ENCODE data around the gene CRHR1. TPM values are rescaled to one million over a fixed set of nuclear protein-coding genes. Genes with fewer than 3 reads are reported as not detected.
A peak's percentile ranks its signal among the peaks of the same experiment; 100 is the strongest.

The CRHR1 gene
- total and polyA plus RNA-seq, 4 donors: not detected

- Histone ChIP-seq H3K4me3 (ENCODE audit: low read length in 2 of 2) (no peak overlapping the region), H3K4me1 (ENCODE audit: control insufficient read depth in 1 of 2, insufficient read depth in 2 of 2, low read length in 2 of 2) (no peaks in the 10 kb centered on the region), H3K36me3 (ENCODE audit: control insufficient read depth in 1 of 2, insufficient read depth in 2 of 2, low read length in 1 of 2) (no peaks in the 10 kb centered on the region), H3K27me3 (ENCODE audit: control insufficient read depth in 1 of 2, insufficient read depth in 2 of 2, low read length in 1 of 2) (no peaks in the 10 kb centered on the region), H3K27ac (ENCODE audit: low read depth in 1 of 2, low read length in 2 of 2) (no peak overlapping the region), H3K9me3 (ENCODE audit: control insufficient read depth, low read length) (no peaks in the 10 kb centered on the region)
- ATAC-seq (ENCODE audit: low FRiP score) (no peak), DNase-seq (peak in 1 of 2 donors; percentile 16)
- WGBS, 2 donors: 80 to 82% methylated on average over 9 of the region's 9 CpGs
- intact Hi-C loops (cut with DNase I): no loop called here
Measured at GRCh38 chr17:45846646-45847045, 62.5 kb downstream of the CRHR1 start.

- no peaks in the 10 kb centered on the region for H3K9me3 ChIP-seq (ENCODE audit: control insufficient read depth, low read length)
- ATAC-seq (ENCODE audit: low FRiP score) (no peak), DNase-seq (peak in 1 of 2 donors; percentile 25)
- H3K36me3 ChIP-seq (ENCODE audit: control insufficient read depth in 1 of 2, insufficient read depth in 2 of 2, low read length in 1 of 2): no peaks in the 10 kb centered on the region
- intact Hi-C loops (cut with DNase I): no loop called here
- no peak overlapping the region for H3K4me3 ChIP-seq (ENCODE audit: low read length in 2 of 2)
- WGBS, 2 donors: 89 to 91% methylated on average over 4 of the region's 4 CpGs
- H3K27ac ChIP-seq (ENCODE audit: low read depth in 1 of 2, low read length in 2 of 2): no peak overlapping the region
- no peaks in the 10 kb centered on the region for H3K27me3 ChIP-seq (ENCODE audit: control insufficient read depth in 1 of 2, insufficient read depth in 2 of 2, low read length in 1 of 2)
- H3K4me1 ChIP-seq (ENCODE audit: control insufficient read depth in 1 of 2, insufficient read depth in 2 of 2, low read length in 2 of 2): no peaks in the 10 kb centered on the region
Measured at GRCh38 chr17:45847101-45847500, 63.0 kb downstream of the CRHR1 start.

- Histone ChIP-seq H3K27me3 (ENCODE audit: control insufficient read depth in 1 of 2, insufficient read depth in 2 of 2, low read length in 1 of 2) (no peaks in the 10 kb centered on the region), H3K9me3 (ENCODE audit: control insufficient read depth, low read length) (no peaks in the 10 kb centered on the region), H3K4me3 (ENCODE audit: low read length in 2 of 2) (no peak overlapping the region), H3K4me1 (ENCODE audit: control insufficient read depth in 1 of 2, insufficient read depth in 2 of 2, low read length in 2 of 2) (no peaks in the 10 kb centered on the region), H3K36me3 (ENCODE audit: control insufficient read depth in 1 of 2, insufficient read depth in 2 of 2, low read length in 1 of 2) (no peaks in the 10 kb centered on the region), H3K27ac (ENCODE audit: low read depth in 1 of 2, low read length in 2 of 2) (no peak overlapping the region)
- intact Hi-C loops (cut with DNase I): no loop called here
- ATAC-seq (ENCODE audit: low FRiP score) (no peak), DNase-seq (peak in 1 of 2 donors; percentile 4)
- WGBS, 2 donors: 83 to 86% methylated on average over 5 of the region's 5 CpGs
Measured at GRCh38 chr17:45847747-45848146, 63.6 kb downstream of the CRHR1 start.

- Histone ChIP-seq H3K27ac (ENCODE audit: low read depth in 1 of 2, low read length in 2 of 2) (no peak overlapping the region), H3K27me3 (ENCODE audit: control insufficient read depth in 1 of 2, insufficient read depth in 2 of 2, low read length in 1 of 2) (no peaks in the 10 kb centered on the region), H3K4me1 (ENCODE audit: control insufficient read depth in 1 of 2, insufficient read depth in 2 of 2, low read length in 2 of 2) (no peaks in the 10 kb centered on the region), H3K9me3 (ENCODE audit: control insufficient read depth, low read length) (no peaks in the 10 kb centered on the region), H3K4me3 (ENCODE audit: low read length in 2 of 2) (no peak overlapping the region), H3K36me3 (ENCODE audit: control insufficient read depth in 1 of 2, insufficient read depth in 2 of 2, low read length in 1 of 2) (no peaks in the 10 kb centered on the region)
- 89 to 91% methylated on average over 9 of the region's 9 CpGs for WGBS, 2 donors
- DNase-seq: peak in 1 of 2 donors; percentile 17
- intact Hi-C loops (cut with DNase I): no loop called here
- no peak for ATAC-seq (ENCODE audit: low FRiP score)
Measured at GRCh38 chr17:45848405-45848804, 64.3 kb downstream of the CRHR1 start.

- Histone ChIP-seq H3K36me3 (ENCODE audit: control insufficient read depth in 1 of 2, insufficient read depth in 2 of 2, low read length in 1 of 2) (no peaks in the 10 kb centered on the region), H3K27ac (ENCODE audit: low read depth in 1 of 2, low read length in 2 of 2) (no peak overlapping the region), H3K27me3 (ENCODE audit: control insufficient read depth in 1 of 2, insufficient read depth in 2 of 2, low read length in 1 of 2) (no peaks in the 10 kb centered on the region), H3K4me1 (ENCODE audit: control insufficient read depth in 1 of 2, insufficient read depth in 2 of 2, low read length in 2 of 2) (no peaks in the 10 kb centered on the region), H3K9me3 (ENCODE audit: control insufficient read depth, low read length) (no peaks in the 10 kb centered on the region), H3K4me3 (ENCODE audit: low read length in 2 of 2) (no peak overlapping the region)
- ATAC-seq (ENCODE audit: low FRiP score) (no peak), DNase-seq (peak in 1 of 2 donors; percentile 37)
- WGBS, 2 donors: 22 to 26% methylated on average over 15 of the region's 15 CpGs
- intact Hi-C loops (cut with DNase I): no loop called here
Measured at GRCh38 chr17:45848868-45849535, 64.9 kb downstream of the CRHR1 start.

GRCh38 chr17:45849536-45849990 lies 65.4 kb downstream of the CRHR1 start:
- 82 to 83% methylated on average over 6 to 7 of the region's 7 CpGs for WGBS, 2 donors
- Histone ChIP-seq H3K36me3 (ENCODE audit: control insufficient read depth in 1 of 2, insufficient read depth in 2 of 2, low read length in 1 of 2) (no peaks in the 10 kb centered on the region), H3K4me1 (ENCODE audit: control insufficient read depth in 1 of 2, insufficient read depth in 2 of 2, low read length in 2 of 2) (no peaks in the 10 kb centered on the region), H3K9me3 (ENCODE audit: control insufficient read depth, low read length) (no peaks in the 10 kb centered on the region), H3K27ac (ENCODE audit: low read depth in 1 of 2, low read length in 2 of 2) (no peak overlapping the region), H3K4me3 (ENCODE audit: low read length in 2 of 2) (no peak overlapping the region), H3K27me3 (ENCODE audit: control insufficient read depth in 1 of 2, insufficient read depth in 2 of 2, low read length in 1 of 2) (no peaks in the 10 kb centered on the region)
- intact Hi-C loops (cut with DNase I): no loop called here
- ATAC-seq (ENCODE audit: low FRiP score) (no peak), DNase-seq (peak in 1 of 2 donors; percentile 22)

- H3K4me1 ChIP-seq (ENCODE audit: control insufficient read depth in 1 of 2, insufficient read depth in 2 of 2, low read length in 2 of 2): no peaks in the 10 kb centered on the region
- intact Hi-C loops (cut with DNase I): no loop called here
- H3K36me3 ChIP-seq (ENCODE audit: control insufficient read depth in 1 of 2, insufficient read depth in 2 of 2, low read length in 1 of 2): no peaks in the 10 kb centered on the region
Measured at GRCh38 chr17:45850011-45850410, 65.9 kb downstream of the CRHR1 start.

GRCh38 chr17:45850468-45850867 lies 66.3 kb downstream of the CRHR1 start:
- H3K9me3 ChIP-seq (ENCODE audit: control insufficient read depth, low read length): no peaks in the 10 kb centered on the region
- H3K4me3 ChIP-seq (ENCODE audit: low read length in 2 of 2): no peak overlapping the region
- intact Hi-C loops (cut with DNase I): no loop called here
- no peaks in the 10 kb centered on the region for H3K36me3 ChIP-seq (ENCODE audit: control insufficient read depth in 1 of 2, insufficient read depth in 2 of 2, low read length in 1 of 2)
- DNase-seq (no peak), ATAC-seq (ENCODE audit: low FRiP score) (no peak)
- no peak overlapping the region for H3K27ac ChIP-seq (ENCODE audit: low read depth in 1 of 2, low read length in 2 of 2)
- no peaks in the 10 kb centered on the region for H3K27me3 ChIP-seq (ENCODE audit: control insufficient read depth in 1 of 2, insufficient read depth in 2 of 2, low read length in 1 of 2)
- WGBS, 2 donors: 85 to 88% methylated on average over 5 of the region's 5 CpGs
- H3K4me1 ChIP-seq (ENCODE audit: control insufficient read depth in 1 of 2, insufficient read depth in 2 of 2, low read length in 2 of 2): no peaks in the 10 kb centered on the region

More at GRCh38 chr17:45850011-45850410, 65.9 kb downstream of the CRHR1 start:
- 89 to 90% methylated on average over 4 of the region's 4 CpGs for WGBS, 2 donors
- ATAC-seq (ENCODE audit: low FRiP score) (no peak), DNase-seq (peak in 1 of 2 donors; percentile 12)
- Histone ChIP-seq H3K27ac (ENCODE audit: low read depth in 1 of 2, low read length in 2 of 2) (no peak overlapping the region), H3K4me3 (ENCODE audit: low read length in 2 of 2) (no peak overlapping the region), H3K27me3 (ENCODE audit: control insufficient read depth in 1 of 2, insufficient read depth in 2 of 2, low read length in 1 of 2) (no peaks in the 10 kb centered on the region), H3K9me3 (ENCODE audit: control insufficient read depth, low read length) (no peaks in the 10 kb centered on the region)

GRCh38 chr17:45851022-45851421 lies 66.9 kb downstream of the CRHR1 start:
- Histone ChIP-seq H3K27me3 (ENCODE audit: control insufficient read depth in 1 of 2, insufficient read depth in 2 of 2, low read length in 1 of 2) (no peaks in the 10 kb centered on the region), H3K4me3 (ENCODE audit: low read length in 2 of 2) (no peak overlapping the region), H3K36me3 (ENCODE audit: control insufficient read depth in 1 of 2, insufficient read depth in 2 of 2, low read length in 1 of 2) (no peaks in the 10 kb centered on the region), H3K27ac (ENCODE audit: low read depth in 1 of 2, low read length in 2 of 2) (no peak overlapping the region), H3K4me1 (ENCODE audit: control insufficient read depth in 1 of 2, insufficient read depth in 2 of 2, low read length in 2 of 2) (no peaks in the 10 kb centered on the region), H3K9me3 (ENCODE audit: control insufficient read depth, low read length) (no peaks in the 10 kb centered on the region)
- intact Hi-C loops (cut with DNase I): no loop called here
- 83 to 85% methylated on average over 6 of the region's 6 CpGs for WGBS, 2 donors
- DNase-seq (no peak), ATAC-seq (ENCODE audit: low FRiP score) (no peak)

Measured in aorta (tissue), 5 donors.